Esophagus squamous epithelium (tissue), 4 donors: ENCODE results near the gene SHOX.

Experiments
- CTCF ChIP-seq, 6 experiments: fragments of 450-650 bp in 4 of 6; fragments of 200-600 bp in 2 of 6; sonication (generic) in 2 of 6; IDR thresholded peaks; one replicate each; pipeline ENCODE4 v1.5.1; 2016 to 2019; ENCODE audit warnings: antibody characterized with exemption in 6 of 6, mild to moderate bottlenecking in 4 of 6, moderate library complexity in 4 of 6
- POLR2A ChIP-seq, 4 donors: fragments of 450-650 bp; IDR thresholded peaks; one replicate each; pipeline ENCODE4 v1.6.1; 2017; ENCODE audit warnings: antibody characterized with exemption in 4 of 4, mild to moderate bottlenecking in 4 of 4, moderate library complexity in 3 of 4

- no peak for TF ChIP-seq POLR2A (IDR thresholded peaks at IDR 0.05)
- TF ChIP-seq CTCF (IDR thresholded peaks at IDR 0.05), result no peak
Measured at GRCh38 chrX:638482-639131, 8.0 kb downstream of the SHOX start.
